Measurements from ENCODE around the gene ATP5PD. TPM values are rescaled to one million over a fixed set of nuclear protein-coding genes. Genes with fewer than 3 reads are reported as not detected.

The ATP5PD gene
- total and polyA plus RNA-seq, 2 of the 13 experiments (the other 11 are each of a cell fraction or from before 2014, with no cell fraction given): 158 to 428 TPM

GRCh38 chr17:75047398-75048098 is 779 bp upstream of the ATP5PD start (continued):
- TF ChIP-seq AKNA (CRISPR knock-in tag; IDR thresholded peaks at IDR 0.05; ENCODE audit: borderline replicate concordance): no peak
- no peak for TF ChIP-seq ZNF703 (CRISPR knock-in tag; IDR thresholded peaks at IDR 0.05; ENCODE audit: borderline replicate concordance)
- peak; percentile 45; the same call in 1 of the 2 replicates for TF ChIP-seq SNAI1 (CRISPR knock-in tag; IDR thresholded peaks at IDR 0.05; ENCODE audit: borderline replicate concordance)
- TF ChIP-seq ZNF17 (CRISPR knock-in tag; IDR thresholded peaks at IDR 0.05): no peak
- 0 out of 2 replicates have a peak, but pooled peaks have one; percentile 64 for TF ChIP-seq ZNF333 (CRISPR knock-in tag; IDR thresholded peaks at IDR 0.05; ENCODE audit: borderline replicate concordance)
- no peak for TF ChIP-seq TCF12 (IDR thresholded peaks at IDR 0.05)
- peak; percentile 20; the same call in 1 of the 2 replicates for TF ChIP-seq TCF12 (CRISPR knock-in tag; IDR thresholded peaks at IDR 0.05)
- peak; percentile 6; the same call in 1 of the 2 replicates for TF ChIP-seq SIN3A (IDR thresholded peaks at IDR 0.05; ENCODE audit: borderline replicate concordance, low read depth, low read length)
- 0 out of 2 replicates have a peak, but pooled peaks have one; percentile 3 for TF ChIP-seq ATF3 (CRISPR knock-in tag; IDR thresholded peaks at IDR 0.05)
- TF ChIP-seq IKZF1 (IDR thresholded peaks at IDR 0.05): no peak
- TF ChIP-seq ZBTB26 (CRISPR knock-in tag; IDR thresholded peaks at IDR 0.05; ENCODE audit: borderline replicate concordance): no peak
- TF ChIP-seq ETS1 (CRISPR knock-in tag; IDR thresholded peaks at IDR 0.05): peak; percentile 67; the same call in 1 of the 2 replicates
- TF ChIP-seq ZNF577 (CRISPR knock-in tag; IDR thresholded peaks at IDR 0.05; ENCODE audit: borderline replicate concordance, low read depth): no peak
- TF ChIP-seq ZSCAN21 (CRISPR knock-in tag; IDR thresholded peaks at IDR 0.05; ENCODE audit: borderline replicate concordance): peak; percentile 12; the same call in 1 of the 2 replicates
- TF ChIP-seq SETDB1 (CRISPR knock-in tag; IDR thresholded peaks at IDR 0.05; ENCODE audit: borderline replicate concordance): no peak
- TF ChIP-seq CBFB (CRISPR knock-in tag; IDR thresholded peaks at IDR 0.05): no peak
- TF ChIP-seq HDAC6 (IDR thresholded peaks at IDR 0.05; ENCODE audit: low read depth, low read length): no peak
- no peak for TF ChIP-seq ZNF704 (CRISPR knock-in tag; IDR thresholded peaks at IDR 0.05; ENCODE audit: borderline replicate concordance)
- no peak for TF ChIP-seq NFYB (CRISPR knock-in tag; IDR thresholded peaks at IDR 0.05)
- no peak for TF ChIP-seq ZNF589 (CRISPR knock-in tag; conservative IDR thresholded peaks at IDR 0.05)
- TF ChIP-seq ZNF317 (CRISPR knock-in tag; IDR thresholded peaks at IDR 0.05): no peak
